Neural progenitor cell (in vitro differentiated cells): Measurements from ENCODE around the gene AQP7. TPM values are rescaled to one million over a fixed set of nuclear protein-coding genes. Genes with fewer than 3 reads are reported as not detected.

ENCODE experiments used
- DNase-seq: peaks from one replicate; pipeline ENCODE4 v3.0.0-alpha.2; 2016; ENCODE audit warnings: low spot score
- H2AFZ ChIP-seq: fragments of 200-600 bp; sonication (generic); replicated peaks from 2 replicates; pipeline ENCODE4 v1.6.1; 2016; ENCODE audit warnings: antibody characterized with exemption
- H3F3A ChIP-seq: fragments of 200-600 bp; sonication (generic); 2 replicates; pipeline ENCODE4 v1.6.1; 2016; ENCODE audit warnings: antibody characterized with exemption, low read depth
- H3K27ac ChIP-seq: fragments of 200-600 bp; sonication (generic); 2 replicates; pipeline ENCODE4 v1.5.1; 2016; ENCODE audit warnings: mild to moderate bottlenecking
- H3K27me3 ChIP-seq: fragments of 200-600 bp; sonication (generic); 2 replicates; pipeline ENCODE4 v1.6.1; 2016; ENCODE audit warnings: mild to moderate bottlenecking, moderate library complexity
- H3K36me3 ChIP-seq: fragments of 200-600 bp; sonication (generic); 2 replicates; pipeline ENCODE4 v1.5.1; 2016
- H3K4me1 ChIP-seq: fragments of 200-600 bp; sonication (generic); 2 replicates; pipeline ENCODE4 v1.6.1; 2016; ENCODE audit warnings: mixed run types
- H3K4me2 ChIP-seq: fragments of 200-600 bp; sonication (generic); 2 replicates; pipeline ENCODE4 v1.6.1; 2016
- H3K4me3 ChIP-seq: fragments of 200-600 bp; sonication (generic); 2 replicates; pipeline ENCODE4 v1.5.1; 2016
- H3K79me2 ChIP-seq: fragments of 200-600 bp; sonication (generic); 2 replicates; pipeline ENCODE4 v1.6.1; 2016; ENCODE audit warnings: low read depth
- H3K9ac ChIP-seq: fragments of 200-600 bp; sonication (generic); 2 replicates; pipeline ENCODE4 v1.6.1; 2016
- H3K9me3 ChIP-seq: fragments of 200-600 bp; sonication (generic); 2 replicates; pipeline ENCODE4 v1.5.1; 2016; ENCODE audit warnings: low read depth
- H4K20me1 ChIP-seq: fragments of 200-600 bp; sonication (generic); 2 replicates; pipeline ENCODE4 v1.6.1; 2016; ENCODE audit warnings: low read depth
- H3K27ac Mint-ChIP-seq: 3 replicates; pipeline ENCODE4 v1.8.0; 2021; ENCODE audit warnings: mixed read lengths
- H3K27me3 Mint-ChIP-seq: 2 replicates; pipeline ENCODE4 v1.8.0; 2022; ENCODE audit warnings: low read depth, mild to moderate bottlenecking, inconsistent platforms, moderate library complexity, mixed read lengths; ENCODE audit not compliant: insufficient read depth
- H3K36me3 Mint-ChIP-seq: 3 replicates; pipeline ENCODE4 v1.8.0; 2021; ENCODE audit warnings: mixed read lengths
- H3K4me1 Mint-ChIP-seq: 3 replicates; pipeline ENCODE4 v1.8.0; 2021; ENCODE audit warnings: mixed read lengths
- H3K4me3 Mint-ChIP-seq: 3 replicates; pipeline ENCODE4 v1.8.0; 2021; ENCODE audit warnings: mild to moderate bottlenecking, moderate library complexity, mixed read lengths
- H3K9me3 Mint-ChIP-seq: 3 replicates; pipeline ENCODE4 v1.8.0; 2020; ENCODE audit warnings: mixed read lengths
- EZH2 ChIP-seq: fragments of 200-600 bp; sonication (generic); IDR thresholded peaks from 2 replicates; pipeline ENCODE4 v1.6.1; 2017; ENCODE audit warnings: antibody characterized with exemption, mild to moderate bottlenecking, moderate library complexity
- EZH2phosphoT487 ChIP-seq: fragments of 200-600 bp; sonication (generic); IDR thresholded peaks from 2 replicates; pipeline ENCODE4 v1.6.1; 2017; ENCODE audit warnings: antibody characterized with exemption
- total RNA-seq: library from RNA; depleted of rRNA; stranded (reverse); fragments of >200 nt; gene quantifications from 2 replicates; pipeline ENCODE4 v1.2.3, GENCODE V29; 2015; ENCODE audit warnings: low replicate concordance
- TF ChIP-seq, protein P1 (sequence below): fragments of 200-600 bp; sonication (generic); IDR thresholded peaks from 2 replicates; pipeline ENCODE4 v1.5.1; 2017; ENCODE audit warnings: antibody characterized with exemption, mild to moderate bottlenecking

Gene AQP7
- total RNA-seq, 1 donor from 2014 or later: not detected

DNA sequence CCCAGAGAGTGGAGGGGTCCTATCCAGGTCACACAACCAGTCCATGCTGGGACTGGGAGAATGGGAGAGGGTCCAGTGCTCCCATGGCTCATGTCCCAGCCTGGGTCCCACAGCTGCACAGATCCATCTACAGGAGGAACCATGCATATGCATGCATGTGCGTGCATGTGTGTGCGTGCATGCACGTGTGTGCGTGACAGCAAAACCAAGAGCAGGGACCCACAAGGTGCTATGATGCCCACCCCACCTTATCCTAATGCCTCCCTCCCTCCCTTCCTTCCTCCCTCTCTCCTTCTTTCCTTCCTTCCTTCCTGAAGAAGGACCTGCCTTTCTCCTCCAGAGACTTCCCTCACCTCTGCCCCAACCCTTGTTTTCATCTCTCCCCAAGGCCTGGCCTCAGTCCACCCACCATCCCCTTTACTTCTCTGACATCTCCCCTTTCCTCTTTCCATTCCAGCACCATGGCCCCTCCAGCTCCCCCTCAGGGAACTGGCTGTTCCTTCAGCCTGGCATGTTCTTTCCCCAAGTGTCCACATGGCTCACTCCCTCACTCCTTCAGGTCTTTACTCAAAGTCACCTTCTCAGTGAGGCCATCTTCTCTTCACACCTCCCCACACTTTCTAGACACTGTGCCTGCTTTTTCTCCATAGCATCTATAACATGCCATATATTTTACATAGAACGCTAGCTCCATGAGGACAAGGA is 21.8 kb downstream of the AQP7 start:
- peaks cover 34% of the 10 kb centered on the region for H3K4me1 Mint-ChIP-seq
- Histone ChIP-seq H3K4me1 (peaks cover 19% of the 10 kb centered on the region), H3K27me3 (no peaks in the 10 kb centered on the region), H3K4me2 (peak overlapping the region; percentile 20), H3K4me3 (no peak overlapping the region), H4K20me1 (no peaks in the 10 kb centered on the region), H2AFZ (peak overlapping the region; percentile 51), H3K9me3 (no peaks in the 10 kb centered on the region), H3K79me2 (no peaks in the 10 kb centered on the region), H3F3A (peaks cover 12% of the 10 kb centered on the region), H3K27ac (no peak overlapping the region), H3K9ac (no peak overlapping the region), H3K36me3 (no peaks in the 10 kb centered on the region)
- DNase-seq: no peak
- H3K27ac Mint-ChIP-seq: peak overlapping the region; percentile 95
- H3K9me3 Mint-ChIP-seq: no peaks in the 10 kb centered on the region
- no peak for TF ChIP-seq EZH2
- no peak for TF ChIP-seq EZH2phosphoT487
- TF ChIP-seq, protein P1, sequence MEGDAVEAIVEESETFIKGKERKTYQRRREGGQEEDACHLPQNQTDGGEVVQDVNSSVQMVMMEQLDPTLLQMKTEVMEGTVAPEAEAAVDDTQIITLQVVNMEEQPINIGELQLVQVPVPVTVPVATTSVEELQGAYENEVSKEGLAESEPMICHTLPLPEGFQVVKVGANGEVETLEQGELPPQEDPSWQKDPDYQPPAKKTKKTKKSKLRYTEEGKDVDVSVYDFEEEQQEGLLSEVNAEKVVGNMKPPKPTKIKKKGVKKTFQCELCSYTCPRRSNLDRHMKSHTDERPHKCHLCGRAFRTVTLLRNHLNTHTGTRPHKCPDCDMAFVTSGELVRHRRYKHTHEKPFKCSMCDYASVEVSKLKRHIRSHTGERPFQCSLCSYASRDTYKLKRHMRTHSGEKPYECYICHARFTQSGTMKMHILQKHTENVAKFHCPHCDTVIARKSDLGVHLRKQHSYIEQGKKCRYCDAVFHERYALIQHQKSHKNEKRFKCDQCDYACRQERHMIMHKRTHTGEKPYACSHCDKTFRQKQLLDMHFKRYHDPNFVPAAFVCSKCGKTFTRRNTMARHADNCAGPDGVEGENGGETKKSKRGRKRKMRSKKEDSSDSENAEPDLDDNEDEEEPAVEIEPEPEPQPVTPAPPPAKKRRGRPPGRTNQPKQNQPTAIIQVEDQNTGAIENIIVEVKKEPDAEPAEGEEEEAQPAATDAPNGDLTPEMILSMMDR: no peak
- H3K36me3 Mint-ChIP-seq: no peaks in the 10 kb centered on the region
- peaks cover 5% of the 10 kb centered on the region for H3K27me3 Mint-ChIP-seq
- peak overlapping the region; percentile 24 for H3K4me3 Mint-ChIP-seq

DNA sequence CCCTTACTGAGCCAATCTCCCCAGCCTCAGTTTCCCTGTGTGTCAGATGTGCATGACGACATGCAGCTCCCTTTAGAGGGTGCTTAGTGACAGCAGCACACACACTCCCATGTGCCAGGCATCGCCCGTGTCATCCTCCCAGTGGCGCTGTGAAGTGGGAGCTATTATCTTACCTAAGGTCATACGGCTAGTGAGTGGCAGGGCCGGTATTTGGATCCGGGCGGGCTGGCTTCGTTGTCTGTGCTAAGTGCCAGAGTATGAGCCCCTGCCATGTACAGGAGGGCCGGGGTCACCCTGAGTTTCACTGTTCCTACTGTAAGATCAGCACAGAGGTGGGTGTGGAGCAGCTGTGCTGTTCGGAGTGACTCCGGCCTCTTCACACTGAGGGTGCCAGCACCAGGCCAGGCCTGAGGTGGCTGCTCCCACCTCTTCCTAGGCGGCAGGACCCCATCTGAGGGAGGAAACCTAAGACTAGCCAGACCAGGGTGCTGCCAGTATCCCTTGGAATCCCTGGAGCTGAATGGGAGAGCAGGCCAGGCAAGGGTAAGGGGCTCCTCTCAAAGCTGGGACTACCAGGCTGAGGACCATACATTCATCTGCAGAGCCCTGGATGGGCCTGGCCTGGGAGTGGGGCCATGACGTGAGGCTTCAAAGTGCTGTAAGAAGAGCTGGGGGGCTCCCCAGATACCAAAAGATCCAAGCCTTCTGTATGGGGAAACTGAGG is 22.5 kb downstream of the AQP7 start:
- no peak overlapping the region for H3K27ac ChIP-seq
- H3K79me2 ChIP-seq: no peaks in the 10 kb centered on the region
- H2AFZ ChIP-seq: no peak overlapping the region
- Mint-ChIP-seq H3K27ac (peak overlapping the region; percentile 86), H3K36me3 (no peaks in the 10 kb centered on the region), H3K9me3 (no peaks in the 10 kb centered on the region), H3K27me3 (peaks cover 5% of the 10 kb centered on the region), H3K4me3 (no peak overlapping the region), H3K4me1 (peaks cover 41% of the 10 kb centered on the region)
- no peaks in the 10 kb centered on the region for H4K20me1 ChIP-seq
- H3K9ac ChIP-seq: no peak overlapping the region
- no peak overlapping the region for H3K4me2 ChIP-seq
- no peak for DNase-seq
- TF ChIP-seq EZH2phosphoT487 (no peak), EZH2 (no peak)
- TF ChIP-seq, protein P1: no peak
- H3F3A ChIP-seq: peaks cover 18% of the 10 kb centered on the region
- no peaks in the 10 kb centered on the region for H3K36me3 ChIP-seq
- H3K4me3 ChIP-seq: no peak overlapping the region
- no peaks in the 10 kb centered on the region for H3K27me3 ChIP-seq
- peaks cover 22% of the 10 kb centered on the region for H3K4me1 ChIP-seq
- no peaks in the 10 kb centered on the region for H3K9me3 ChIP-seq

DNA sequence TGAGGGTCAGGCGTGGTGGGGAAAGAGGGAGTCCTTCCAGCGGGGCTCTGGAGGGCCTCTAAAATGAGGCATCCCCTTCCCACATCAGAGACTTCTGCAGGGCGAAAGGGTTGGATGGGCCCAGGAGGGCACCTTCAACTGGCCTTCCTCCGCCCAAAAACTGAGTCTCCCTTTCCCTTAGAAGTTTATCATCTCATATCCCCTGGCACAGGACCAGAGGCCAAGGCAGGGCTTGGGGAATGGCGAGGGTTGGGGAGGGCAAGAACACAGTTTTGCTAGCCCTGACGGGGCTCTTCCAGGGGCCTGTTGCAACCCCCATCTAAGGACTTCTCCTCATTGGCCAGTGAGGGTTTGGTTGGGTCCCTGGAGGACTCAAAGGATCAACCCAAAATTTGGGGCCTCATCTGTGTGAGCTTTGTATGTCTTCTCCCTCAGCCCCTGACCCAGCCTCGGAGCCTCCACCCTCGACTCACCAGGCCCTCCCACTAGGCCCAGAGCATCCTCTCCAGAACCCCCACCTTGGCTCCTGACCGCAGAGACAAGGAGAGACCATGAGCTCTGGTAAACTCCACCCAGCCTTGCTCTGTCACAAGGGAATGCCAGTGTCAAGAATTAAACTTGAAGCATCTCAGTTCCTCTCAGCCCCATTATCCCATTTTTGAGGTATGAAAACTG is 24.1 kb downstream of the AQP7 start:
- Mint-ChIP-seq H3K27me3 (peaks cover 3% of the 10 kb centered on the region), H3K27ac (peak overlapping the region; percentile 80), H3K9me3 (no peaks in the 10 kb centered on the region), H3K4me3 (no peak overlapping the region), H3K4me1 (peaks cover 39% of the 10 kb centered on the region), H3K36me3 (no peaks in the 10 kb centered on the region)
- H3K36me3 ChIP-seq: no peaks in the 10 kb centered on the region
- no peaks in the 10 kb centered on the region for H4K20me1 ChIP-seq
- H3K79me2 ChIP-seq: no peaks in the 10 kb centered on the region
- H3K27me3 ChIP-seq: no peaks in the 10 kb centered on the region
- TF ChIP-seq, protein P1: no peak
- TF ChIP-seq EZH2 (no peak), EZH2phosphoT487 (no peak)
- H2AFZ ChIP-seq: no peak overlapping the region
- H3K4me1 ChIP-seq: peaks cover 22% of the 10 kb centered on the region
- no peak overlapping the region for H3K9ac ChIP-seq
- H3K27ac ChIP-seq: no peak overlapping the region
- no peak overlapping the region for H3K4me2 ChIP-seq
- H3K9me3 ChIP-seq: no peaks in the 10 kb centered on the region
- H3F3A ChIP-seq: peaks cover 18% of the 10 kb centered on the region
- H3K4me3 ChIP-seq: no peak overlapping the region
- no peak for DNase-seq
